MM.1S (cell line): ENCODE results near the gene ZYX.

Experiments
- DNase-seq: peaks from one replicate; pipeline ENCODE4 v3.0.0-alpha.2; 2015
- H2AFZ ChIP-seq: fragments of 300-600 bp; sonication (generic); 2 replicates; pipeline ENCODE4 v1.6.0; 2016; ENCODE audit warnings: antibody characterized with exemption, low read length
- H3F3A ChIP-seq: fragments of 300-600 bp; sonication (generic); 2 replicates; pipeline ENCODE4 v1.6.1; 2016; ENCODE audit warnings: mild to moderate bottlenecking, antibody characterized with exemption, low read length, moderate library complexity, mixed read lengths; ENCODE audit not compliant: insufficient read depth
- H3K27ac ChIP-seq: fragments of 300-600 bp; sonication (generic); 2 replicates; pipeline ENCODE4 v1.5.1; 2016; ENCODE audit warnings: mild to moderate bottlenecking, low read length
- H3K27me3 ChIP-seq: fragments of 300-600 bp; sonication (generic); replicated peaks from 2 replicates; pipeline ENCODE4 v1.6.0; 2016; ENCODE audit warnings: low read length; ENCODE audit not compliant: insufficient read depth
- H3K36me3 ChIP-seq: fragments of 300-600 bp; sonication (generic); replicated peaks from 2 replicates; pipeline ENCODE4 v1.6.1; 2016; ENCODE audit warnings: mild to moderate bottlenecking, low read length, mixed read lengths; ENCODE audit not compliant: insufficient read depth
- H3K4me1 ChIP-seq: fragments of 300-600 bp; sonication (generic); 2 replicates; pipeline ENCODE4 v1.6.1; 2016; ENCODE audit warnings: low read length, mixed read lengths
- H3K4me2 ChIP-seq: fragments of 300-600 bp; sonication (generic); 2 replicates; pipeline ENCODE4 v1.6.0; 2016; ENCODE audit warnings: low read depth, low read length
- H3K4me3 ChIP-seq: fragments of 300-600 bp; sonication (generic); 2 replicates; pipeline ENCODE4 v1.5.1; 2016; ENCODE audit warnings: low read length, mixed read lengths
- H3K79me2 ChIP-seq: fragments of 300-600 bp; sonication (generic); 2 replicates; pipeline ENCODE4 v1.6.1; 2016; ENCODE audit warnings: mixed run types, low read length, mixed read lengths
- H3K9ac ChIP-seq: fragments of 300-600 bp; sonication (generic); 2 replicates; pipeline ENCODE4 v1.6.1; 2016; ENCODE audit warnings: low read length, mixed read lengths
- H3K9me2 ChIP-seq: fragments of 300-600 bp; sonication (generic); replicated peaks from 2 replicates; pipeline ENCODE4 v1.6.1; 2016; ENCODE audit warnings: mild to moderate bottlenecking, low read length, mixed read lengths; ENCODE audit not compliant: insufficient read depth
- H3K9me3 ChIP-seq: fragments of 300-600 bp; sonication (generic); replicated peaks from 2 replicates; pipeline ENCODE4 v1.6.1; 2016; ENCODE audit warnings: mild to moderate bottlenecking, low read length, mixed read lengths; ENCODE audit not compliant: insufficient read depth
- H4K20me1 ChIP-seq: fragments of 300-600 bp; sonication (generic); 2 replicates; pipeline ENCODE4 v1.6.1; 2016; ENCODE audit warnings: mild to moderate bottlenecking, low read length, moderate library complexity, mixed read lengths; ENCODE audit not compliant: insufficient read depth
- EZH2 ChIP-seq: fragments of 300-600 bp; sonication (generic); optimal IDR thresholded peaks from 2 replicates; pipeline ENCODE3; 2017; ENCODE audit warnings: low read depth, mild to moderate bottlenecking, antibody characterized with exemption, low read length, mixed read lengths
- EZH2phosphoT487 ChIP-seq: fragments of 300-600 bp; sonication (generic); IDR thresholded peaks from 2 replicates; pipeline ENCODE4 v1.6.1; 2018; ENCODE audit warnings: antibody characterized with exemption, low read length
- TF ChIP-seq, protein P1 (sequence below): fragments of 300-600 bp; sonication (generic); IDR thresholded peaks from 2 replicates; pipeline ENCODE4 v1.5.1; 2016; ENCODE audit warnings: antibody characterized with exemption, low read length, mixed read lengths

ZYX gene

DNA sequence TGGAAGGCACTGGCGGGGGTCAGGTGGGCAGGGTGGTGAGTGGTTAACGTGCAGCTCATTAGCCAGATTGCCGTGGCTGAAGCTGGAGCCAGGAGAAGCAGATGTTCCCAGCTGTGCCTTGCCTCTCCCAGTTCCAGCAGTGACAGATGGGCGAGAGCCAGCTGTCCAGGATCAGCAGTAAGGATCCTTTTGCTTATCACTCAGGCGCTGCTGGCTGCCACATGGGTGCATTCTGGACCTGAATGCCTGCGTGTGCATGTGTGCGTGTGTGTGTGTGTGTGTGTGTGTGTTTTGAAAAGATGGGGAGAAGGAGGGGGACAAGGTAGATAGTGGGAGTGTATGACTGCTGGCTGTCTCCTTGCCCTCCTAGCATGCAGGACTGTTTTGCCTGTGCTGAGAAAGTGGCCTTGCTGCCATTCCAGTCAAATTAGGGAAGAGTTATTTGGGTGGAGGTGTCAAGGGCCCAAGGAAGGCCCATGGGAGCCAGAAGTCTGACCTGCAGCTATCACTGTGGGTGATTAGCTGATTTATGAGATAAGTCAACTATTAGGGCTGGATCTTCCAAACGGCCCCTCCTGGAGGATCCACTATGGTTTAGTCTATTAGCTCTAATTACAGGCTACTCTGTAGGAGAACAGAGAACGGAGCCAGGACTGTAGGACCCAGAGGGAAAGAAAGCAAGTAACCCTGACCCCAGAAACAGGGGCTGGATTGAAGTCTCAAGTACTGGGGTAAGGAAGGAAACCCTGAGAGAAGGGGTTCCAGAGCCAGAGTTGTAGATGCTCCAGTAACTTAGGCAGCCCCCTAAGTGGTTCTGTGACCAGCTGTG, 24.2 kb downstream of the ZYX start:
- Histone ChIP-seq H3K27me3 (peaks cover 22% of the 10 kb centered on the region), H3K79me2 (no peaks in the 10 kb centered on the region), H3F3A (no peaks in the 10 kb centered on the region), H3K27ac (no peak overlapping the region), H3K4me2 (no peak overlapping the region), H3K9ac (no peak overlapping the region), H3K4me1 (peaks cover 6% of the 10 kb centered on the region), H3K9me3 (no peaks in the 10 kb centered on the region), H3K36me3 (no peaks in the 10 kb centered on the region), H4K20me1 (no peaks in the 10 kb centered on the region), H3K4me3 (no peak overlapping the region), H2AFZ (no peak overlapping the region), H3K9me2 (no peaks in the 10 kb centered on the region)
- DNase-seq, result no peak
- TF ChIP-seq EZH2phosphoT487 (no peak), EZH2 (no peak)
- TF ChIP-seq, protein P1, sequence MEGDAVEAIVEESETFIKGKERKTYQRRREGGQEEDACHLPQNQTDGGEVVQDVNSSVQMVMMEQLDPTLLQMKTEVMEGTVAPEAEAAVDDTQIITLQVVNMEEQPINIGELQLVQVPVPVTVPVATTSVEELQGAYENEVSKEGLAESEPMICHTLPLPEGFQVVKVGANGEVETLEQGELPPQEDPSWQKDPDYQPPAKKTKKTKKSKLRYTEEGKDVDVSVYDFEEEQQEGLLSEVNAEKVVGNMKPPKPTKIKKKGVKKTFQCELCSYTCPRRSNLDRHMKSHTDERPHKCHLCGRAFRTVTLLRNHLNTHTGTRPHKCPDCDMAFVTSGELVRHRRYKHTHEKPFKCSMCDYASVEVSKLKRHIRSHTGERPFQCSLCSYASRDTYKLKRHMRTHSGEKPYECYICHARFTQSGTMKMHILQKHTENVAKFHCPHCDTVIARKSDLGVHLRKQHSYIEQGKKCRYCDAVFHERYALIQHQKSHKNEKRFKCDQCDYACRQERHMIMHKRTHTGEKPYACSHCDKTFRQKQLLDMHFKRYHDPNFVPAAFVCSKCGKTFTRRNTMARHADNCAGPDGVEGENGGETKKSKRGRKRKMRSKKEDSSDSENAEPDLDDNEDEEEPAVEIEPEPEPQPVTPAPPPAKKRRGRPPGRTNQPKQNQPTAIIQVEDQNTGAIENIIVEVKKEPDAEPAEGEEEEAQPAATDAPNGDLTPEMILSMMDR, result no peak

DNA sequence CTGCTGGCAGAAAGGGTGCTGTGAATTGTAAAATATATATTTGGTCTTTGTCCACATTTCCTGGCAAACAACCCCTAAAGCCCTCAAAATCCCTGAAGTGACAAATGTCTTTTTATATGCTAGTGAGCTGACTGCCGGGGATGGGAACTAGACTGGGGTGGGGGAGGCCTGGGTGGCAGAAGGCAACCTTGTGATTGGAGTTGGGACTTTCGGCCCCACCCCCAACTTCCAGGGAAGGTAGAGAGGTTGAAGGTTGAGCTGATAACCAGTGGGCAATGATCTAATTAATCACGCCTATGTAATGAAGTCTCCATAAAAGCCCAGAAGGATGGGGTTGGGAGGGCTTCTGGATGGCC, 24.8 kb downstream of the ZYX start:
- Histone ChIP-seq H3K9me2 (no peaks in the 10 kb centered on the region), H3K4me3 (no peak overlapping the region), H3K9ac (no peak overlapping the region), H3F3A (no peaks in the 10 kb centered on the region), H3K4me1 (peaks cover 6% of the 10 kb centered on the region), H3K36me3 (no peaks in the 10 kb centered on the region), H3K27me3 (peaks cover 22% of the 10 kb centered on the region), H3K9me3 (no peaks in the 10 kb centered on the region), H3K4me2 (no peak overlapping the region), H4K20me1 (no peaks in the 10 kb centered on the region), H3K27ac (no peak overlapping the region), H2AFZ (no peak overlapping the region), H3K79me2 (no peaks in the 10 kb centered on the region)
- no peak for TF ChIP-seq EZH2
- TF ChIP-seq, protein P1, result no peak
- TF ChIP-seq EZH2phosphoT487, result no peak
- no peak for DNase-seq

DNA sequence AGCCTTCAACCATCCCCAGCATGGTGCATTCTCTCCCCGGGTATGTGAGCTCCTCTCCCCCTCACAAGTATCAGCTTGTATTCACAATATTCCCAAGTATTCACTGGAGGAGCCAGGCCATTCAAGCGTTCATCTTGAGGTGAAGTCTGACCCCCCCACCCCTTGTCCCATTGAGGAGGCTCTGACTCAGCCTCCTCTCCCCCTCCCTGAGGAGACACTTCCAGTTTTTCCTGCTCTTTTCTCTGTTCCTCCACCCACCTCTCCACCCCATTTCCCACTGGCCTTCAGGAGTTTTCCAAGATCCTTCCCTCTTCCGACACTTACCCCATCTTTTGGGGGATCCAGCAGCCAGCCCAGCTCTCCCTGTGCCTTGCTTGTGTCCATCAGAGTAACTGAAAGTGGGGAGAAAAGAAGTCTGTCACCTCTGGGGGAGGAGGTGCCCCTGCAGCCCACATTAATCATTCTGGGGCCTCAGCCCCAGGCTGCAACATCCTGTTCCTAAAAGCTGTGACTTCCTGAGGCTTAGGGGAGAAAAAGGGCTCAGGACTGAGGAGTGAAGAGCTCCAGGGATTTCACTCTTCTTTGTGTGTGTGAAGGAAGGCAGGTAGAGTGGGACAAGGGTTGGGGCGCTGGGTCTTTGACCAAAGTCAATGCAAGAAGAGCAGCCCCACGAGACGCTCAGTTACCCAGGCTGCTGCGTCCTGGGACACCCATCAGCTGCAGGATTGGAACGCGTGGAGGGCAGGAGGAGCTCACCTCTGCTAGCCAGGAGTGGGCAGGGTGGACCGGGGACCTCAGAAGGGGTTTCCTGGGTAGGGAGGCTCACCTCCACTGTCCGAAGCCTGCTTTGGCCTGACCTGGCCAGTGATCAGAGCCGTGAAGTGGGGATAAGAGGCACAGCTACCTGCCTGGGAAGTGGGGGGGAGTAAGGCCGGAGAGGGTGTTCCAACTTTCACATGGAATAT, 26.4 kb downstream of the ZYX start:
- no peak overlapping the region for H3K9ac ChIP-seq
- no peaks in the 10 kb centered on the region for H3K36me3 ChIP-seq
- H3K4me3 ChIP-seq, result no peak overlapping the region
- no peak for DNase-seq
- H3K27ac ChIP-seq, result no peak overlapping the region
- no peaks in the 10 kb centered on the region for H3K9me3 ChIP-seq
- no peak overlapping the region for H3K4me2 ChIP-seq
- H3K4me1 ChIP-seq, result peaks cover 6% of the 10 kb centered on the region
- no peaks in the 10 kb centered on the region for H4K20me1 ChIP-seq
- no peak for TF ChIP-seq EZH2
- TF ChIP-seq EZH2phosphoT487, result no peak
- peaks cover 22% of the 10 kb centered on the region for H3K27me3 ChIP-seq
- no peaks in the 10 kb centered on the region for H3K79me2 ChIP-seq
- no peak overlapping the region for H2AFZ ChIP-seq
- no peaks in the 10 kb centered on the region for H3K9me2 ChIP-seq
- no peaks in the 10 kb centered on the region for H3F3A ChIP-seq
